Measurements from ENCODE around the gene CDKN3.

The CDKN3 gene, protein sequence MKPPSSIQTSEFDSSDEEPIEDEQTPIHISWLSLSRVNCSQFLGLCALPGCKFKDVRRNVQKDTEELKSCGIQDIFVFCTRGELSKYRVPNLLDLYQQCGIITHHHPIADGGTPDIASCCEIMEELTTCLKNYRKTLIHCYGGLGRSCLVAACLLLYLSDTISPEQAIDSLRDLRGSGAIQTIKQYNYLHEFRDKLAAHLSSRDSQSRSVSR

DNA sequence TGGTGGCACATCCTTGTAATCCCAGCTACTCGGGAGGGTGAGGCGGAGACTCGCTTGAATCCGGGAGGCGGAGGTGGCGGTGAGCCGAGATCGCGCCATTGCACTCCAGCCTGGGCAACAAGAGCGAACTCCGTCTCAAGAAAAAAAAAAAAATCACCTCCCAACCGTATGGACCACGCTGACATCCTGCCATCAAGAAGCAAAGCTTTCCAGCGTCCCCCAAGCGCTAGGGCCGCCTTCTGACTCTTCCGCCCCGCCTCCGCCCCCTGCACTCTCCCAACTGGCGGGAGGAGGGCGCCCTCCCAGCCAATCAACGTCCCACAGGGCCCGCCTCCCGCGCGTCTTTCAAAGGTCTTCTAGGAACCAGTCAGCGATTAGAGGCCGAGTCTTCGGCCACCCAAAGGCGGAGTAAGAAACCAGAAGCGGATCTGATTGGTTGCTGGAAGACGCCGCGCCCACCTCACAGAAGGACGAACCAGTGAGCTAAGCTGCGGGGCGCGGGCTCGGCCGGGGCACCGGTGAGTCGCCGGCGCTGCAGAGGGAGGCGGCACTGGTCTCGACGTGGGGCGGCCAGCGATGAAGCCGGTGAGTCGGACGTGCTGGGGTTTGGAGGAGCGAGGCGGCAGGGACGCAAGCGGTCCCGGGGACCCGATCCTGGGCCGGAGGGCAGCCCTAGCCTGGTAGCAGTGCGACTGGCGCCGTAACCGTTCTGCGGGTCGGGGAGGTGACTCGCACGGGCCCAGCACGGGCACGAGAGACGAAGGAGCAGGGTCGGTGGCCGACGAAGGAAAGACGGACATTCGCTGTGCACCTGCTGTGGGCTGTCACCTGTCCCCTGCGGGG lies at the start of gene CDKN3:
Gene CDKN3 (plus strand): TSS at position 515 of the 843 bp plus-strand sequence. CDS start 62 bp downstream, at position 577.
- DNase-seq: peak; percentile 97 to 98

DNA sequence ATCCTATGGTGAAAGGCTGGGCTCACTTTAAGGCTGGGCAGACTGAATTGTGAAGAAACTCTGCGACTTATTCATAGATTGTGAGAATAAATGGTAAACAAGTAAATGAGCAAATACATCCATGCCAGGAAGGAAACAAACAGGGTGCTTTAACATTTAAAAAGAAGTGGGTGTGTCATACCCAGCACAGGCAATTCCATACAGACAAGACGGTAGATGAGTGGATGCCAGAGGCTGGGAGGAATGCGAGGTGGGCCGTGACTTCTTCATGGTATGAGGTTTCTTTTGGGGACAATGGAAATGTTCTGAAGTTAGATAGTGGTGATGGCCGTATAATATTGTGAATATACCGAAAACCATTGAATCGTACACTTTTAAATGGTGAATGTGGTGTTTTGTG lies 49.8 kb upstream of the CDKN3 start:
- DNase-seq: no peak

DNA sequence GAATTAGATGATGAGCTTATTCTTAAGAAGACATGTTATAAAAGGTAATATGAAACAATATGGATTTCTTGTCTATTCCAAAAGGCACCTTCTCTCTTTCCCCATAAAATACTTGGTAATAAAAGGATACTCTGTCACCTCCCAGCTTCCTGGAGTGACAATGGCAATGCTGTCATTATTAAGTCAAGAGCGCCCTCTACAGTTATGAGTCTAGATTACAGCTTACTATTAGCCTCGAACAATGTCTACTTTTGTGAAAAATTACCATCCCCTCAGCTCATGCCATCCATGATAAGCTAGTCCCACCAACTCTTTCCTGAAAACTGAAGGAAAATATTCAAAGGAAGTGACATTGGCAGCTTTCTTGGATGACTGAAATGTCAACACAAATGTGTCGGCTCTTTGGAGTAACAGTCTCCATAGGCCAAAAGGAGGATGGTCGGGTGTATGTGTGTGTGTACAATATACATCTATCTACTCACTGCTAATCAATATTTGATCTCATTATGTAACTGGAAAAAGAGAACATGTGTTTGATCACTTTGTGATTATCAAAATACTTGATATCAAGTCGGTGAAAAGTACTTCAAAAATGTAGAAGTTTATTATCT lies 48.7 kb upstream of the CDKN3 start:
- DNase-seq: peak in 1 of 2 donors; percentile 16

DNA sequence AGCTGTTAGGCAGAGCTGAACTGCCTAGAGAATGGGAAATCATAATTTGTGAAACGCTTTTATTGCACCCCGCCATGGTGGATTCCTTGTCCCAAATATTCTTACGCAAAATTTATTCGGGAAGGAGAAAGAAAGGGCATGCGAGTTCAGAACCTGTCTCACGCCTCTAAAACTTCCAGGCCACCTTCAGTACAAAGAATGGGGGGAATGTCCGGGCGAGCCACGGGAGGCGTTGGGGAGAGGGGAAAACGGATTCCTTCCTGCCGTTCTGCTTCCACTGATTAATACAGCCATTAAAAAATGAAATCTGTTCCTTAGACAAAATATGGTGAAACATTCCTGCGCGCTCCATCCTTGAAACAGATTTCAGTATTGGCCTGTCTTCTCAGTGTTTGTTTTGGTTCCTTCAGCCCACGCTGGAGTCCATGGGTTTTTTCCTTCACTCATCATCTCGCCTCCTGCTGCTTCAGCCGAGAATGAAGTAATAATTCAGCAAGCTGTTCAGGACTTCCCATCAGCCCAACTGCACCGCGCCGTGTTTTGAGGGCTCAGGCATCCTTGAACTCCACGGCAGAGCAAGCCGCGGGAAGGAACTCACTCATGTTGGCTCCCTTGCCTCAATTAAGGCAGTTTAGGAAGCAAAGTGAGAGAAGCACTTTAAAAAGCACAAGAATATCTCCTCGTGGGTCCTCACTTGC lies 47.7 kb upstream of the CDKN3 start:
- no peak for DNase-seq

DNA sequence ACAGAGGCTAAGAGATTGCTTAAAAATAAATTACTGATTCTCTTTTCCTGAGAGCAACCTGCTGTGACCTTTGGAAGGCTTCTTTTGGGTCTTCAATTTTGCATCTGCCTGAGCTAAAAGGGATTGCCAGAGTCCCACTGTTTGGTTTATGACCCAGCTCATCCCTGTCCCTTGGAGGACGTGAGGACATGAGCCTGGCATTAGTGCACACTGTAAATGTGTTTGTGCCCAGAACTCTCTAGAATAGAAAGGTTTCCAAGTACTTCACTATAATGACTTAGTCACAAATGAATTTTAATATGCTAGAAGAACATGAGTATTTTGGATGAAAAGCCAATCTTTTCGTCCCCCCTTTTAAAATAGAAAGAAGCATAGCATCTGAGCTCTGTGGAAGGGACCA lies 47.1 kb upstream of the CDKN3 start:
- DNase-seq: no peak

DNA sequence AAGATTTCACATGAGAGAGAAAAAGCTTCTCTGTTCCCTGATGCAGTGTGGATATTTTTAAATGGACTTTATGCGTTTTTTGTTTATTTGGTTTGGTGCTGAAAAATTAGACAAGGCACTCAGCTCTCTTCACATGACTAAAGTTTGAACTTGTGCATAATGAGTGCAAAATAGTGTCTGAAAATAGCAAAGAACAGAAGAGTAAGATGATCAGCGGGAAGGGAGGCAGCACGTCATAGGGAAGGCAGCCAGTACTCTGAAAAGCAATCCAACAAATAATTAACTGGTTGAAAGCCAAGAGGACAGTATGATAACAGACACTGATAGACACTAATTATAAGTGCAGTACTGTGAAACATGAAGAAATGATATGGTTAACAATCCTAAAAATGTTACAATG lies 46.6 kb upstream of the CDKN3 start:
- DNase-seq: no peak

DNA sequence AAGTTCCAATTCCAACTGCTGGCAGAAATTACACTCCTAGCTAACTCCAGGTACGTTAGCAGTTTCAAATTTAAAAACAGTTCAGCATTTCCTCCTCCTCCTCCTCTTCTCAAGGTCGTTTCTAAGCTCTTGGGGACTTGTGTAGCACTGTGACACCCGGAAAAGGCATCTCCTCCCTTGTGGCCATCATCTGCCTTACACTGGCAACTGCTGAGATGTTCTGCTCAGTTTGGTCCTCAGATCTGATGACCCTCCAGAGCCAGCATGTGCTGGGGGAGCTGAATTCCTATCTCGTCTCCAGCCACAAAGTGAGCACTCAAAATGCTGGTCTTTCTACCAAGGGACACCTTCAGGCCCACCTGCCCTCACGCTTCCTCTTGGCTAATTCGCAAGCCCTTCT lies 43.5 kb upstream of the CDKN3 start:
- DNase-seq: no peak

DNA sequence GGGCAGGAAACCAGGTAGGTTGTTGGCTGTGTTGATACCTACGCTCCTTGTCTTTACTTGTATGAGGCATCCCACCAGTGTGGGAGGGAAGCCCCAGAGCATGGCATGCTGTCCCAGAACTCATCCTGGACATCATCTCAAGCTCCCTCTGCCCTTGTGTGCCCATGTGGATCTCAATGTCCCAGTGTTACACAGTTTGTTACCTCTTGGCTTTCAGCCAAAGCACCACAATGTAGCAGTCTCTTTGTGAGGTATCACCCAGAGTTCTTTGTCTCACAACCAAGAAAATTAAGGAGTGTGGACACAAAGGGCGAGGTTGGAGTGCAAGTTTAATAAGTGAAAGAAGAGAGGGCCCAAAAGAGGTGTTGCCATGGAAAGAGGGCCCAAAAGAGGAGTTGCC lies 43.1 kb upstream of the CDKN3 start:
- no peak for DNase-seq

DNA sequence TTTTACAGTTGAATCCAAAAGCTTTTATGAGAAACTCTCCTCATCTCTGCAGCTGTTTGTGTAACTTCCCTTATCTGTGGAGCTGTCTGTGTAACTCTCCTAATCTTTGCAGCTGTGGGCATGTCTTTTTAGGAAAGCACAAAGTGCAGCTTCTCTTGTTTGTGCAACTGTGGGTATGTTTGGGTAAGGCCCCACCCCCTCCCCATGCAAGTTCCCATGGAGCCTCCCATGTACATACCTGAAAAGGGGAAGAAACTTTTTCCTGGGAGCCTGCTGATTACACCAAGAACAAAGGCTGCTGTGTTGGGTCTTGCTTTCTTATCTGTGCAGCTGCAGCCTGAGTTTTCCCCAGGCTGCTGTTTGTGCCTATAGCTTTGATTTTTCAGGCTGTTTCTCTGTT lies 42.7 kb upstream of the CDKN3 start:
- DNase-seq: no peak

DNA sequence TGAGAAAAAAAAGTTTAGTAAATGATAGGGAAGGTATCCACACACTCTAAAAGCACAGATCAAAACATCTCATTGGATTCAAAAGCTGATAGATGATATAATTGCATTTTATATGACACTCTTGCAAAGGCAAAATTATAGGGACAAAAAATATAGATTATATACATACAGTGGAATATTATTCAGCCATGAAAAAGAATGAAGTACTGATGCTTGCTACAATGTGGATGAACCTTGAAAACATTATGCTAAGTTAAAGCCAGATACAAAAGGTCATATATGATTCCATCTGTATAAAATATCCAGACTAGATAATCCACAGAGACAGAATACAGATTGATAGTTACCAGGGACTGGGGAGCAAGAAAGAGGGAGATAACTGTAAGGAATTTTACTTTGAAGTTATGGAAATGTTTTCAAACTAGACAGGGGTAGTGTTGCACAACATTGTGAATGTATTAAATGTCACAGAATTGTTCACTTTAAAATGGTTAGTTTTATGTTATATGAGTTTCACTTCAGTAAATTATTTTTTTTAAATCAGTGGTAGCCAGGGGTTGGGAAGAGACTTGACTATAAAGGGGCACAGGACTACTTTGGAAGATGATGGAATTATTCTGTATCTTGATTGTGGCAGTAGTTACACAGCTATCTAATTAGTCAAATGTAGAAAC lies 41.7 kb upstream of the CDKN3 start:
- no peak for DNase-seq

DNA sequence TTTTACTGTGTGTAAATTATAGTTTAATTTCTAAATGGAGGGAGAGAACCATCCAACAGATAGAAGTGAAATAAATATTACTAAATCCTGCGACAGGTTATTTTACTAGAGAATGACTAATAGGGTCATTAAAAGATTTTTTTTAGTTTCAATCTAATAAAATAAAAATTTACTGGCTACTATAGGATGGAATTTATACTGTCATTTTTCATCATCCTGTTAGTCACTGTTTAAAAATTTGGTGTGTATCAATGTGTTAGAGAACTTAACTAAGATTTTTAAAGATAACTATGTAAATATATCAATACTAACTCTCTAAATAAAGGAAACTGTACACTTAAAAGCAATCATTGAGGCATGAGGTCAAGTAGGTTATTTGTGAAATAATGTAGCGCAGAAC lies 41.1 kb upstream of the CDKN3 start:
- DNase-seq: no peak

DNA sequence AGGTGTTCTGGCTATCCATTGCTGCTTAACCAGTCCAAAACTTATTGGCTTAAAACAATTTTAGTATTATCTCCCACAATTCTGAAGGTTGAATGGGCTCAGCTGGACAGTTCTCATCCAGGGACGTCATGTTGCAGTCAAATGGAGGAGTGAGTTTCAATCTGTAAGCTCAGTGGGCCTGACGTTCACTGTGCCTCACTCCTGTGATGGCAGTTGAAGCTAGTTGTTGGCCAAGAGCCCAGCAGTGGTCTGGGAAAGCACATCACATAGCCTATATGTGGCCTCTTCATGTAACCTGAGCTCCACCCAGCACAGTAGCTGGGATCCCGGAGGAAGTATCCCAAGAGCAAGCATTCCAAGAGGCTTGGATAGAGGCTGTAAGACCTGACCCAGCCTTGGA lies 40.6 kb upstream of the CDKN3 start:
- DNase-seq: no peak

DNA sequence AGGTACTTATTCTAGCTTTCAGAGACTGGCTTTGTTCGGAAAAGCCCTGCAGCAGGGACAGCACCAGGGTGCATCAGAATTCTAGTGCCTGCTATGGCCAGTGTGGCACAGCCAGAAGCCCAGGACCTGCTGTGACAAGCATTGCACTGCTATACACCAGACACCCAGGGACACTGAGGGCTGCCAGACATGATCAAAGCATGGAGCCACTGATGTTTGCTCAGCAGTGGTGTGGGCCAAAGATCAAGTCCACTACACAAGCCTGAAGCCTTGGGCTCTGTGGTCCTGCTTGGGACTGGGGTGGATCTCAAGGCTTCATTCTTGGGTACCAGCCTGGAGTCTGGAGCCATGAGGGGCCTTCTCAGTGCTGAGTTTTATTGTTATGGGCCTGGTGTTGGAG lies 36.1 kb upstream of the CDKN3 start:
- DNase-seq: no peak

DNA sequence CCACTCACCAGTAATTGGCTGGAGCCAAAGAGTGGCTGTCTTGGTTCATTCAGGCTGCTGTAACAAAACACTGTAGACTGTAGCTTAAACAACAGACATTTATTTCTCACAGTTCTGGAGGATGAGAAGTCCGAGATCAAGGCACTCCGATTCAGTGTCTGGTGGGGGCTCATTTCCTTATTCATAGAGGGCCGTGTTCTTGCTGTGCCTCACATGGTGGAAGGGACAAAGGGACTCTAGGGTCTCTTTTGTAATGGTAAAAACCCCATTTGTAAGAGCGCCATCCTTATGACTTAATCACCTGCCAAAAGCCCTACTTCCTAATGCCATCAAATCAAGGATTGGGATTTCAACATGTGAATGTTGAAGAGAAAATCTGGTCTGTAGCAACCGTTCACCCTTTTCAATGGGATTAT lies 34.7 kb upstream of the CDKN3 start:
- DNase-seq: no peak

DNA sequence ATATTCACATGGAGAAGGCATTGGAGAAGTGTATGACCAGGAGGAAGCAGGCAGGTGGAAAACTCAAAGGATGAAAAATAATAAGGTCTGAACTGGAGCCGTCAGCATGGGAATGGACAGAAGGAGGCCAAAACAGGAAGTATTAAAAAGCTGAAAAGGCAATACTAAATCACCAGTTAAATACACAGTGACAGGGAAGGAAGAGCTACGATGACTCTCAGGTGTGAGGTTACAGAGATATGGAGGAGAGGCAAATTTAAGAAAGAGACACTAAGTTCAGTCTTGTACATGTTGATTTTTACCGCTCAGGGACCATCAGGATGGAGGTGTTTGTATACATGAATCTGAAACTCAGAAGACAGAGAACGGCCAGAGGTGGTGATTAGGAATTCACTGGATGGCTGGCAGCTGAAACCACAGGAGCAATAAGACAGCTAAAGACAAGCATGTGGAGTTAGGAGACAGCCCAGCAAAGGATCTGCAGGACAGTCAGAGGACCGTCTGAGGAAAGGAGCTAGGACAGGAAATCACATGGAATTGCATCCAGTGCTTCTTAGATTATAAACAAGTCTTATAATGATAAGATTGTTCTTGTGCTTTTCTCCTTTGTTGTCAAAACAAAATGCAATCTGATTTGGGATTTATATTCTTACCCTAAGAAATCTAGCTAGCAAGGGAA lies 33.9 kb upstream of the CDKN3 start:
- DNase-seq: no peak

DNA sequence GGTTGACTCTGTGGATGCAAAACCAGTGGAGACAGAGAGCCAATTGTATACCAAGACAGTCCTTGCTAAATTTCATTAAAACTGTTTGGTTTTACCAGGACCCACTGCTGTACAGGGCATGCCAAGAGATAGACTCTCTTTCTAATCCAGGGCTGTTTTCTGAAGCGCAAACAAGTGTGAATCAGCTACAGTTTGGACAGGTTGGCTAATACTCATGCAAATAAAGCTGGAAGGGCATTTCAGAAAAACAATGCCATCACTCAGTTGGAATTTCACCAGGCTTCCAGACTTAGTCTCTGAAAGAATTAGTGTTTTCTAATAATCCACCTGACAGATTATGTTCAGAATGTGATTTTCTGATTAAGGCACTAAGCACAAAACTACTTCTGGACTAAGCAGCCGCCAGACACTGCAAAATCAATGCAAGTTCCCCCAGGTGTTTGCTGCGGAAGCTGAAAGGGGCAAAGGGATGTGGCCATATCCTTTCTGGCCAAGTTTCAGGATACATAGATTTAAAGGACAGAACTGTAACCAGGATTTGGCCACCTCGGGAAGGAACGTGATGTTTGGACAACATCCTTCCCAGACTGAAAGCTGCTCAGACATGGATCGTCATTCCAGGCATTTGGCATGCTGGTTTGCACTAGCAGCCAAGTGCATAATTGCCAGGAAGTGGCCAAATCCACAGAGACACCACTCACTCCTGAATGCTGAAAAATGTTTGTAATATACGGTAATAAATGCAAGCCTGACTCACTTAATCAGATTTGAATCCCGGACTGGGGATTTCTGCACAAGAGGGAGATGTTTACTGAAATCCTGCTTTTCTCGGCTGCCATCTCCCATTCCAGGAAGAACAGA lies 32.0 kb upstream of the CDKN3 start:
- no peak for DNase-seq

DNA sequence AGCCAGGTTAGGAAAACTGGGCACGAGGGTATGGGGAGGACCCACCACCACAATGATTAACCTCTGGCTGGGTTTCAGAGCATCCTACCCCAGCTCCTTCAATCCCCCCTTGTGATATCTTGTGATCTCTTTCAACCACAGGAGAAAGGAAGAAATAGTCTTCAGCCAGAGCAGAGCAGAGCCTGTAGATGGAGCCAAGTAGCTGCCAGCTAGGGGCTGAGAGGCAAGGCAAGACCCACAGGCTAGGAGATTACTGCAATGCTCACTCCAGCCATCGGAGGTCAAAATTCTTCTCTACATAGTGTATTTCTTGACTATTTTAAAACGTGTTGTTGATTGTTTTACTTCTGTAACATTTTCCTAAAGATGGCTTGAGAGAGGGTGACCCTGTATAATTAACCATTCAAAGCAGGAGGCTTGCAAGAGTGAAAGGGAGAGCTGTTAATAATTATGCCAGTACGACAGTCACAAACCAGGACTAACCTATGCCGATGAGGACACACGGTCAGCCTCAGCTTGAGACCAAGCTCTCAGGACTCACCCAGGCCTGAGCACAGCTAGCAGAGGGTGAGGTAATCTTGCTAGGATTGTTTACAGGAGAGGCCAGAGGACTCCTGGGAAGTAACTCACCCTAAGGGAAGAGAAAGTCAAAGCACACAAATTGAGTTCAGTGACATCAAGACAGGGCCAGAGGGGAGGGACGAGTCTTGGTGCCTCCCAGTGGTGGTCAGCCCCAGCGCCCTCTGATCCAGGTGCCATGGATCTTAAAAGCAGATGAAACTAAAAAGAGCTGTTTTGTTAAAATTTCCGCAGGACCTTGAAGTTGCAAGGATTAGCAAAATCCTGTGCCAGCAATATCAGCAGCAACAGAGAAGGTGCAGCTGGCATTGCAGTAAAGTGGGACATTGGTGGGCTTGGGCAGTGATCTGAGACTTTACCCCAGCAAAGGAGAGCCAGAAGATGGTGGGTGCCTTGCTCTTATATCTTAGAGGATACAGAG lies 29.8 kb upstream of the CDKN3 start:
- DNase-seq: peak; percentile 32 to 38

DNA sequence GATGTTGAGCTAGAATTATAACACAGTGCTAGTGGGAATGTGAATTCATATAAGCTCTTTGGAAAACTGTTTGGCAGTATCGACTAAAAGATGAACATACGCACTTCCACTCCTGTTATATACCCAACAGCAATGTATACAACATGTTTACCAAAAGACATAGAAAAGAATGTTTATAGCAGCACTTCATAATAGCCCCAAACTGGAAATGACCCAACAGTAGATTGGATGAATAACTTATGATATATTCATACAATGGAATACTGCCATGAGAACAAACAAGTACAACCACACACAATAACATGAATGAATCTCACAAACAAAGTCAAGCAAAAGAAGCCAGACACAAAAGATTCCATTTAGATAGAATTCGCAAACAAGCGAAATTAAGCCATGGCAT lies 28.5 kb upstream of the CDKN3 start:
- no peak for DNase-seq

DNA sequence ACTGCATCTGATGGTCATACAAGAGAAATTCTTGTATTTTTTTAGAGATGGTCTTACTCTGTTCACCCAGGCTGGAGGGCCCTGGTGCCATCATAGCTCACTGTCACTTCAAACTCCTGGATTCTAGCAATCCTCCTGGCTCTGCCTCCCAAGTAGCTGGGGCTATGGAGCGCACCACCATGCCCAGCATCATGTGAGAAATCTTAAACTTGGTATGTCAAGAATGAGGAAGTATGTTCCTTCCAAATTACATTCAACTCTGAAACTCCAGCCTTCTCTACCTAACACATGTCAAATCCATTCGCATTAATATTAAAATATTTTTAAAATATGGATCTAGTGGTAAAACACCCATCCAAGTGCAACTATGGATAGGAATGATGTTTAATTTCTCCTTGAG lies 27.5 kb upstream of the CDKN3 start:
- no peak for DNase-seq

All from CD4-positive, alpha-beta T cell treated with Interleukin-1 beta for 1 hour (primary cell).